SJCRH30 (cell line): ENCODE measurements around the gene UNC5B. TPM values are rescaled to one million over a fixed set of nuclear protein-coding genes. Genes with fewer than 3 reads are reported as not detected.
"Not testable (repeated sequence)": the region's sequence is repeated elsewhere in the genome, so short reads cannot be mapped to it uniquely, and the experiment has no call there.

Experiments used
- DNase-seq, 2 experiments: peaks; one replicate each; pipeline ENCODE4 v3.0.0-alpha.2; 2015 to 2020
- H3K27ac ChIP-seq: fragments of 250-450 bp; sonication (Bioruptor Pico); 2 replicates; pipeline ENCODE4 v1.5.1; 2020; ENCODE audit warnings: mild to moderate bottlenecking, moderate library complexity
- H3K27me3 ChIP-seq: fragments of 250-450 bp; sonication (Bioruptor Pico); 2 replicates; pipeline ENCODE4 v1.5.1; 2020; ENCODE audit warnings: mild to moderate bottlenecking, moderate library complexity
- H3K36me3 ChIP-seq: fragments of 250-450 bp; sonication (Bioruptor Pico); 2 replicates; pipeline ENCODE4 v1.5.1; 2020; ENCODE audit warnings: mild to moderate bottlenecking, moderate library complexity
- H3K4me1 ChIP-seq: fragments of 250-450 bp; sonication (Bioruptor Pico); 2 replicates; pipeline ENCODE4 v1.5.1; 2020; ENCODE audit warnings: mild to moderate bottlenecking, moderate library complexity
- H3K4me3 ChIP-seq: fragments of 250-450 bp; sonication (Bioruptor Pico); 2 replicates; pipeline ENCODE4 v1.5.1; 2020; ENCODE audit warnings: mild to moderate bottlenecking, moderate library complexity
- H3K9me3 ChIP-seq: fragments of 250-450 bp; sonication (Bioruptor Pico); replicated peaks from 2 replicates; pipeline ENCODE4 v1.5.1; 2020; ENCODE audit warnings: mild to moderate bottlenecking, moderate library complexity
- total RNA-seq: library from RNA; depleted of rRNA; stranded (reverse); fragments of >200 nt; shearing (Covaris generic); gene quantifications from 2 replicates; pipeline ENCODE4 v1.2.3, GENCODE V29; 2014

Gene UNC5B
- total RNA-seq, 1 experiment from 2014 or later = 3.6 TPM

- Histone ChIP-seq H3K27ac (no peak overlapping the region), H3K27me3 (peaks cover 2% of the 10 kb centered on the region; the same call in 1 of the 2 replicates), H3K4me3 (no peak overlapping the region)
These were observed 2.5 kb downstream of the UNC5B start for GRCh38 chr10:71214641-71215559.

GRCh38 chr10:71216363-71216695 lies 4.0 kb downstream of the UNC5B start:
- no peak overlapping the region for H3K4me3 ChIP-seq
- H3K27me3 ChIP-seq = no peaks in the 10 kb centered on the region; the same call in 1 of the 2 replicates
- no peak for DNase-seq
- no peaks in the 10 kb centered on the region for H3K9me3 ChIP-seq
- no peak overlapping the region for H3K27ac ChIP-seq
- H3K36me3 ChIP-seq = no peaks in the 10 kb centered on the region
- no peaks in the 10 kb centered on the region for H3K4me1 ChIP-seq

More at GRCh38 chr10:71214641-71215559, 2.5 kb downstream of the UNC5B start:
- no peaks in the 10 kb centered on the region for H3K4me1 ChIP-seq
- H3K9me3 ChIP-seq = no peaks in the 10 kb centered on the region
- H3K36me3 ChIP-seq = no peaks in the 10 kb centered on the region
- DNase-seq = no peak

GRCh38 chr10:71216751-71217265 lies 4.4 kb downstream of the UNC5B start:
- H3K4me1 ChIP-seq = no peaks in the 10 kb centered on the region

GRCh38 chr10:71217266-71218045 lies 5.1 kb downstream of the UNC5B start:
- Histone ChIP-seq H3K9me3 (no peaks in the 10 kb centered on the region), H3K4me3 (no peak overlapping the region), H3K36me3 (no peaks in the 10 kb centered on the region), H3K27ac (no peak overlapping the region), H3K27me3 (no peaks in the 10 kb centered on the region; the same call in 1 of the 2 replicates), H3K4me1 (no peaks in the 10 kb centered on the region)
- DNase-seq = no peak

More at GRCh38 chr10:71216751-71217265, 4.4 kb downstream of the UNC5B start:
- DNase-seq = no peak
- no peak overlapping the region for H3K27ac ChIP-seq
- H3K4me3 ChIP-seq = no peak overlapping the region
- H3K36me3 ChIP-seq = no peaks in the 10 kb centered on the region
- H3K9me3 ChIP-seq = no peaks in the 10 kb centered on the region
- no peaks in the 10 kb centered on the region; the same call in 1 of the 2 replicates for H3K27me3 ChIP-seq

GRCh38 chr10:71218046-71218650 lies 5.8 kb downstream of the UNC5B start:
- H3K4me3 ChIP-seq = no peak overlapping the region
- no peak overlapping the region for H3K27ac ChIP-seq
- H3K27me3 ChIP-seq = no peaks in the 10 kb centered on the region; the same call in 1 of the 2 replicates
- no peaks in the 10 kb centered on the region for H3K36me3 ChIP-seq
- DNase-seq = no peak
- H3K4me1 ChIP-seq = no peaks in the 10 kb centered on the region
- H3K9me3 ChIP-seq = no peaks in the 10 kb centered on the region

- Histone ChIP-seq H3K4me3 (no peak overlapping the region), H3K27me3 (no peaks in the 10 kb centered on the region; the same call in 1 of the 2 replicates), H3K9me3 (no peaks in the 10 kb centered on the region), H3K27ac (no peak overlapping the region), H3K36me3 (no peaks in the 10 kb centered on the region), H3K4me1 (no peaks in the 10 kb centered on the region)
- DNase-seq = no peak
These were observed 6.3 kb downstream of the UNC5B start for GRCh38 chr10:71218651-71219050.

- H3K4me1 ChIP-seq, H3K9me3 ChIP-seq, DNase-seq, H3K36me3 ChIP-seq, H3K27me3 ChIP-seq, H3K4me3 ChIP-seq, H3K27ac ChIP-seq: not testable (repeated sequence)
These were observed 7.0 kb downstream of the UNC5B start for GRCh38 chr10:71219236-71219917.

GRCh38 chr10:71219918-71220688 lies 7.7 kb downstream of the UNC5B start:
- Histone ChIP-seq H3K4me1 (no peaks in the 10 kb centered on the region), H3K27ac (no peak overlapping the region)

GRCh38 chr10:71220689-71221540 lies 8.5 kb downstream of the UNC5B start:
- Histone ChIP-seq H3K27ac (no peak overlapping the region), H3K4me3 (no peak overlapping the region), H3K4me1 (no peaks in the 10 kb centered on the region), H3K27me3 (no peaks in the 10 kb centered on the region), H3K36me3 (no peaks in the 10 kb centered on the region), H3K9me3 (no peaks in the 10 kb centered on the region)
- no peak for DNase-seq

More at GRCh38 chr10:71219918-71220688, 7.7 kb downstream of the UNC5B start:
- Histone ChIP-seq H3K9me3 (no peaks in the 10 kb centered on the region), H3K36me3 (no peaks in the 10 kb centered on the region), H3K27me3 (no peaks in the 10 kb centered on the region), H3K4me3 (no peak overlapping the region)
- DNase-seq = no peak

GRCh38 chr10:71221586-71222202 lies 9.3 kb downstream of the UNC5B start:
- no peaks in the 10 kb centered on the region for H3K27me3 ChIP-seq
- no peaks in the 10 kb centered on the region for H3K9me3 ChIP-seq
- DNase-seq = no peak
- H3K4me3 ChIP-seq = no peak overlapping the region
- no peak overlapping the region for H3K27ac ChIP-seq
- H3K4me1 ChIP-seq = no peaks in the 10 kb centered on the region
- H3K36me3 ChIP-seq = no peaks in the 10 kb centered on the region

- H3K4me3 ChIP-seq = no peak overlapping the region
- H3K27me3 ChIP-seq = no peaks in the 10 kb centered on the region
- no peak for DNase-seq
- H3K9me3 ChIP-seq = no peaks in the 10 kb centered on the region
- no peaks in the 10 kb centered on the region for H3K36me3 ChIP-seq
- H3K4me1 ChIP-seq = no peaks in the 10 kb centered on the region
- no peak overlapping the region for H3K27ac ChIP-seq
These were observed 10.4 kb downstream of the UNC5B start for GRCh38 chr10:71222601-71223346.
